Measurements from ENCODE around the gene TGFBRAP1. TPM values are rescaled to one million over a fixed set of nuclear protein-coding genes. Genes with fewer than 3 reads are reported as not detected.

TGFBRAP1 gene
- total RNA-seq, 4 donors from 2014 or later, result 17.7 to 29.0 (median 26.2) TPM

DNA sequence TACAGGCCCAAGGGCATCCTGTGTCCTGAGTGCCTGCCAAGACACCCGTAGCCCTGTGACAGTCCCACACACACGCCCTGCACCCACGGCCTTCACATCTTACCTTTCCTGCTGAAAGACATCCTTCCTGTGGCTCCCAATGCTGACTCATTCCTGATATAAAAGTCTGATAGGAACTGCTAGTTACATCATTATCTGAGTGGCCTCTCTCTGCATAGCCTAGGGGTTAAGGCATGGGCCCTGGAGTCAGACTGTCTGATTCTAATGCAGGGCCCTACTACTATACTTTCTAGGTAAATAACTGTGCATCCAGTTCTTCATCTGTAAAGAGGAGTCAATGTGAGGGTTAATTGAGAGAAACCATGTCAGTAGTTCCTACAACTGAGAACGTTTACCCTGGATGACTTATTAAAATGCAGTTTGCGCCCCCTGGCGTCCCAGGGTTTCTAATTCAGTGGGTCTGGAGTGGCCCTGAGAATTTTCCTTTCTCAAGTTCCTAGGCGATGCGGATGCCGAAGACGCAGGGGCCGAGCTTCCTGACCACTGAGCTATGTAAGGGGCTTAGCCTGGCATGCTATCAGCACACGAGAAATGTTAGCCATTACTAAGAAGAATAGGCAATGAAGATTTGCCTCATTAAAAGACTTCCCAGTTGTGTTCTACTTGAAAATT lies 94.0 kb downstream of the TGFBRAP1 start:
- peak; percentile 74 to 88 (median 79) for DNase-seq
- Histone ChIP-seq H3K4me3 (no peak overlapping the region), H3K4me1 (no peaks in the 10 kb centered on the region)

GRCh38 chr2:105231232-105231619 lies 98.3 kb downstream of the TGFBRAP1 start:
- H3K27ac ChIP-seq, result no peak overlapping the region
- H3K4me1 ChIP-seq, result no peaks in the 10 kb centered on the region
- H3K36me3 ChIP-seq, result no peaks in the 10 kb centered on the region
- no peak for TF ChIP-seq POLR2A (IDR thresholded peaks at IDR 0.05)
- TF ChIP-seq, protein P1, sequence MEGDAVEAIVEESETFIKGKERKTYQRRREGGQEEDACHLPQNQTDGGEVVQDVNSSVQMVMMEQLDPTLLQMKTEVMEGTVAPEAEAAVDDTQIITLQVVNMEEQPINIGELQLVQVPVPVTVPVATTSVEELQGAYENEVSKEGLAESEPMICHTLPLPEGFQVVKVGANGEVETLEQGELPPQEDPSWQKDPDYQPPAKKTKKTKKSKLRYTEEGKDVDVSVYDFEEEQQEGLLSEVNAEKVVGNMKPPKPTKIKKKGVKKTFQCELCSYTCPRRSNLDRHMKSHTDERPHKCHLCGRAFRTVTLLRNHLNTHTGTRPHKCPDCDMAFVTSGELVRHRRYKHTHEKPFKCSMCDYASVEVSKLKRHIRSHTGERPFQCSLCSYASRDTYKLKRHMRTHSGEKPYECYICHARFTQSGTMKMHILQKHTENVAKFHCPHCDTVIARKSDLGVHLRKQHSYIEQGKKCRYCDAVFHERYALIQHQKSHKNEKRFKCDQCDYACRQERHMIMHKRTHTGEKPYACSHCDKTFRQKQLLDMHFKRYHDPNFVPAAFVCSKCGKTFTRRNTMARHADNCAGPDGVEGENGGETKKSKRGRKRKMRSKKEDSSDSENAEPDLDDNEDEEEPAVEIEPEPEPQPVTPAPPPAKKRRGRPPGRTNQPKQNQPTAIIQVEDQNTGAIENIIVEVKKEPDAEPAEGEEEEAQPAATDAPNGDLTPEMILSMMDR (IDR thresholded peaks at IDR 0.05), result no peak
- H3K4me3 ChIP-seq, result no peak overlapping the region
- no peaks in the 10 kb centered on the region for H3K27me3 ChIP-seq
- no peak for DNase-seq
- H3K9me3 ChIP-seq, result no peaks in the 10 kb centered on the region

More for the DNA sequence above, 94.0 kb downstream of the TGFBRAP1 start:
- TF ChIP-seq POLR2A (IDR thresholded peaks at IDR 0.05), result no peak
- TF ChIP-seq, protein P1 (IDR thresholded peaks at IDR 0.05), result peak in 5 of 6 experiments; percentile 26 to 62 (median 56)
- H3K36me3 ChIP-seq, result no peaks in the 10 kb centered on the region
- H3K27ac ChIP-seq, result no peak overlapping the region
- H3K27me3 ChIP-seq, result no peaks in the 10 kb centered on the region
- no peaks in the 10 kb centered on the region for H3K9me3 ChIP-seq

DNA sequence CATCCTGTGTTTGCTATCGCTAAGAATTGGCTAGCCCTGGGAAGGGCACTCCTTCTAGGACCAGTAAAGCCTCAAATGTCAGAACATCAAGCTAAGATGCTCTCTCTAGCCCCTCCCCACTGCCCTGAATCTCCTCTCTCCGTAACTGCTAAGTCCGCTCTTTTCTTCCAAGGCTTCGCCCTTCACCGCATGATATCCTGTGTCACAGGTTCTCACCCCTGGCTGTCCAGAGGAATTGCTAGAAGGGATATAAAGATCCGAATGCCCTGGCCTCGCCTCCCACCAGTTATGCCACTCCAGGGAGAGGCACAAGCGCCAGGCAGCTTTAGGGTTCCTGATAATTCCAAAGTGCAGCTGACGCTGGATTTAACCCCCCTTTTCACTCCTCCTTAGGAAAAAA lies 105.1 kb downstream of the TGFBRAP1 start:
- H3K4me3 ChIP-seq, result no peak overlapping the region
- H3K4me1 ChIP-seq, result no peaks in the 10 kb centered on the region
- no peaks in the 10 kb centered on the region for H3K9me3 ChIP-seq
- no peak for DNase-seq
- no peak overlapping the region for H3K27ac ChIP-seq
- TF ChIP-seq, protein P1 (IDR thresholded peaks at IDR 0.05), result no peak
- no peak for TF ChIP-seq POLR2A (IDR thresholded peaks at IDR 0.05)
- no peaks in the 10 kb centered on the region for H3K27me3 ChIP-seq
- H3K36me3 ChIP-seq, result no peaks in the 10 kb centered on the region

- H3K4me3 ChIP-seq, result no peak overlapping the region
- TF ChIP-seq, protein P1 (IDR thresholded peaks at IDR 0.05), result no peak
- DNase-seq, result no peak
These were observed 108.9 kb downstream of the TGFBRAP1 start for GRCh38 chr2:105220604-105221003.

GRCh38 chr2:105215586-105216192 lies 113.8 kb downstream of the TGFBRAP1 start:
- TF ChIP-seq, protein P1 (IDR thresholded peaks at IDR 0.05), result no peak
- no peak for TF ChIP-seq POLR2A (IDR thresholded peaks at IDR 0.05)
- Histone ChIP-seq H3K36me3 (no peaks in the 10 kb centered on the region), H3K27ac (no peak overlapping the region), H3K4me1 (no peaks in the 10 kb centered on the region), H3K27me3 (no peaks in the 10 kb centered on the region), H3K4me3 (no peak overlapping the region), H3K9me3 (no peaks in the 10 kb centered on the region)
- no peak for DNase-seq

More at GRCh38 chr2:105220604-105221003, 108.9 kb downstream of the TGFBRAP1 start:
- Histone ChIP-seq H3K27ac (no peak overlapping the region), H3K4me1 (no peaks in the 10 kb centered on the region), H3K27me3 (no peaks in the 10 kb centered on the region), H3K9me3 (no peaks in the 10 kb centered on the region), H3K36me3 (no peaks in the 10 kb centered on the region)

Other genes starting within 250 kb of the TGFBRAP1 start
- gene GPR45, start 88.0 kb downstream of the TGFBRAP1 start, total RNA-seq, result not detected
- 10 to 100 TPM in 3 of 4 donors, 1 to 10 TPM in 1; 6.8 to 83.3 (median 18.0) TPM for gene C2orf49, start 7.8 kb upstream of the TGFBRAP1 start, total RNA-seq
- 10 to 100 TPM; 41.8 to 75.9 (median 65.3) TPM for gene FHL2, start 69.3 kb upstream of the TGFBRAP1 start, total RNA-seq

Data from Peyer's patch (tissue), 4 donors.